Mucosa of descending colon (tissue), 3 donors: Measurements from ENCODE around the gene JAZF1. TPM values are rescaled to one million over a fixed set of nuclear protein-coding genes. Genes with fewer than 3 reads are reported as not detected.

Experiments used
- ATAC-seq: fragments of 200-7000 bp; cut with Tn5 transposase; one replicate; pipeline ENCODE4 v1.9.1; 2020; ENCODE audit warnings: mild to moderate bottlenecking, moderate library complexity
- DNase-seq, 3 donors: peaks; one replicate each; pipeline ENCODE4 v3.0.0-alpha.2; 2020
- H3K36me3 ChIP-seq: fragments of 200-600 bp; one replicate; pipeline ENCODE4 v1.8.0; 2021; ENCODE audit warnings: low read depth, mild to moderate bottlenecking
- H3K4me1 ChIP-seq: fragments of 200-600 bp; one replicate; pipeline ENCODE4 v1.8.0; 2021; ENCODE audit warnings: low read depth, mild to moderate bottlenecking
- H3K4me3 ChIP-seq: fragments of 200-600 bp; one replicate; pipeline ENCODE4 v1.8.0; 2021; ENCODE audit warnings: mild to moderate bottlenecking
- H3K9me3 ChIP-seq: fragments of 200-600 bp; one replicate; pipeline ENCODE4 v1.8.0; 2021; ENCODE audit warnings: mild to moderate bottlenecking
- intact Hi-C, 2 donors: fragments of 100-400 bp; cut with DNase I in 1 of 2; cut with micrococcal nuclease in 1 of 2; formaldehyde crosslinking; loops; one replicate each; pipeline versions ENCODE4 v1.11.0 to v1.11.1; 2022; cut with DNase I, micrococcal nuclease
- total RNA-seq, 3 donors: library from RNA; stranded (reverse); fragmentation: NEBNext Ultra II Directional in 2 of 3; extraction: Animal tissue kit (Norgen Biotek cat#: 25700) in 2 of 3; gene quantifications; one replicate each; pipeline versions ENCODE4 v1.2.1 to v1.2.4, GENCODE V29; 2021 to 2023
- TF ChIP-seq, protein P1 (sequence below): fragments of 200-600 bp; IDR thresholded peaks from one replicate; pipeline ENCODE4 v1.8.0; 2022; ENCODE audit warnings: antibody characterized with exemption, mild to moderate bottlenecking
- donor health status: DM: no; HTN: no; CAD: no; lungs with moderate emphysema.
- donor health status: DM: no; HTN: no; CAD: no.
- donor health status: DM: no; HTN: yes; CAD: no.

The JAZF1 gene
- total RNA-seq, 3 donors from 2014 or later = 4.9 to 68.4 (median 6.4) TPM

DNA sequence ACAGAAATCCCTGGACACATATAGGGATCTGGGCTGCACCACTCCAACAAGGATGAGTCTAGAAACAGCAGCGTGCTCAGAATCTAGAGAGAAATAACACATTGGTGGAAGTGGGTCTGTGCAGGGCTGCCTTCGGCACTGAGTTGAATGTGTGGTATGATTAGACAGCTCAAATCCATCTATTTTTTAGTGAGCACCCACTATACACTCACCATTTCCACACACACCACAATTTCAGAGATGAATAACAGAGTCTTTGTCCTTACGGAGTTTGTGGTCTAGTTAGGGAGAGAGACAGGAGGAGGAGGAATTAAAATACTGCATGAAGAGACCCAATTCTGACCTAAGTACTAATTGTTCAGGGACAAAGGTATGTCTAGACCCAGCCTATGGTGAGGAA is 44.2 kb downstream of the JAZF1 start:
- no peak overlapping the region for H3K4me3 ChIP-seq
- ATAC-seq (no peak), DNase-seq (no peak)
- H3K9me3 ChIP-seq = no peaks in the 10 kb centered on the region
- intact Hi-C loops = no loop called here
- no peaks in the 10 kb centered on the region for H3K36me3 ChIP-seq
- TF ChIP-seq, protein P1, sequence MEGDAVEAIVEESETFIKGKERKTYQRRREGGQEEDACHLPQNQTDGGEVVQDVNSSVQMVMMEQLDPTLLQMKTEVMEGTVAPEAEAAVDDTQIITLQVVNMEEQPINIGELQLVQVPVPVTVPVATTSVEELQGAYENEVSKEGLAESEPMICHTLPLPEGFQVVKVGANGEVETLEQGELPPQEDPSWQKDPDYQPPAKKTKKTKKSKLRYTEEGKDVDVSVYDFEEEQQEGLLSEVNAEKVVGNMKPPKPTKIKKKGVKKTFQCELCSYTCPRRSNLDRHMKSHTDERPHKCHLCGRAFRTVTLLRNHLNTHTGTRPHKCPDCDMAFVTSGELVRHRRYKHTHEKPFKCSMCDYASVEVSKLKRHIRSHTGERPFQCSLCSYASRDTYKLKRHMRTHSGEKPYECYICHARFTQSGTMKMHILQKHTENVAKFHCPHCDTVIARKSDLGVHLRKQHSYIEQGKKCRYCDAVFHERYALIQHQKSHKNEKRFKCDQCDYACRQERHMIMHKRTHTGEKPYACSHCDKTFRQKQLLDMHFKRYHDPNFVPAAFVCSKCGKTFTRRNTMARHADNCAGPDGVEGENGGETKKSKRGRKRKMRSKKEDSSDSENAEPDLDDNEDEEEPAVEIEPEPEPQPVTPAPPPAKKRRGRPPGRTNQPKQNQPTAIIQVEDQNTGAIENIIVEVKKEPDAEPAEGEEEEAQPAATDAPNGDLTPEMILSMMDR = no peak
- H3K4me1 ChIP-seq = no peaks in the 10 kb centered on the region

DNA sequence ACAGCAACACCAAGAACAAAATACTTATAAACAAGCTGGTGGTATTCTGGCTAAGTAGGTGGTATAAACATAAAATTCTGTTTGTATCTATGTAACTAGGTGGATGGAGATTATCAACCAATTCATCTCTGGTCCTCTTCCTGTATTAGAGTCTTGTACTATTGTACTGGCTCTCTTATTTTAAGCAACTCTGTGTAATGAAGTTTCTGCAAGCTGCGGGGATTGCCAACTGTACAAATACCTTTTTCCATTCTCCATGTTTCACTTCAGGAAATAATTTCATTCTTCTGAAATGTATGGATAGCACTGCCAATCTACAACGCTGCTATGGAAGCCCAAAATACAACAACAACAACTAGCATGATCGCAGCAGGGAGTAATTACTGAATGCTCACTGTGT is 44.8 kb downstream of the JAZF1 start:
- intact Hi-C loops = no loop called here
- Histone ChIP-seq H3K4me1 (no peaks in the 10 kb centered on the region), H3K4me3 (no peak overlapping the region), H3K9me3 (no peaks in the 10 kb centered on the region), H3K36me3 (no peaks in the 10 kb centered on the region)
- no peak for ATAC-seq
- no peak for DNase-seq
- TF ChIP-seq, protein P1 = no peak

DNA sequence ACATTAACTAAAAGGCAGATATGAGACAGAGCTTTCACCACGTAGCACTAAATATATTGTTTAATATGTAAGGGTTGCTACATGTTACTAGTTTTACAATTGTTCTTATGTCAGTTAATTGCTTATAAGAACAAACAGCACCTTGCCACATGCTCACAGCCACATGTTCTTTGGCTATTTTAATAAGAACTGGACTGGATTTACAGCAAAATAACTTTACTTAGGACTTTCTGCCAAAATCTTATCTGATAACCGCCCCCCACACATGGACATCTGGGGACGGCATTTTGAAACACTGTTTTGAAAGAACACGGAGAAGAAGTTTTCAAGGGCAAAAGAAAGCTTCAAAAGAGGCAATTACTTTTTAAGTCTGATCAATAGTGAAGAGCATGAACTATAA is 45.3 kb downstream of the JAZF1 start:
- Histone ChIP-seq H3K36me3 (no peaks in the 10 kb centered on the region), H3K9me3 (no peaks in the 10 kb centered on the region), H3K4me3 (no peak overlapping the region), H3K4me1 (no peaks in the 10 kb centered on the region)
- intact Hi-C loops = no loop called here
- TF ChIP-seq, protein P1 = no peak
- DNase-seq = no peak
- ATAC-seq = no peak

DNA sequence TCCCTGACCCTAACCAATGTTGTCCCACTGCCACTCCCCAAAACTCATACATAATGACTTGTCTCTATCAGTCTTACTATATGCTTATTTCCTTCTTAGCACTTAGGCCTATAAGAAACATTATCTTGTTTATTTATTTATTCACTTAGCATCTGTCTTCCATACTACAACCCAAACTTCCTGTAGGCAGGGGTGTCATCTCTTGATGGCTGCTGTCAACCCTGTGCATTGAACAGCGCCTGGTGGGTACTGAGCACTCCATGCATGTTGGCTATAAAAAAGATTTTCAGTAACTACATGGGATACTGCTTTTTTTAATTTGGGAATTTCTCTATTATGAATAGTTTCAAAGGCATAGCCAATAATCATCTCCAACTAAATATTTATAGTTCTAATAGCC is 46.7 kb downstream of the JAZF1 start:
- Histone ChIP-seq H3K4me3 (no peak overlapping the region), H3K36me3 (no peaks in the 10 kb centered on the region), H3K4me1 (no peaks in the 10 kb centered on the region), H3K9me3 (no peaks in the 10 kb centered on the region)
- TF ChIP-seq, protein P1 = no peak
- intact Hi-C loops = no loop called here
- ATAC-seq (no peak), DNase-seq (no peak)

DNA sequence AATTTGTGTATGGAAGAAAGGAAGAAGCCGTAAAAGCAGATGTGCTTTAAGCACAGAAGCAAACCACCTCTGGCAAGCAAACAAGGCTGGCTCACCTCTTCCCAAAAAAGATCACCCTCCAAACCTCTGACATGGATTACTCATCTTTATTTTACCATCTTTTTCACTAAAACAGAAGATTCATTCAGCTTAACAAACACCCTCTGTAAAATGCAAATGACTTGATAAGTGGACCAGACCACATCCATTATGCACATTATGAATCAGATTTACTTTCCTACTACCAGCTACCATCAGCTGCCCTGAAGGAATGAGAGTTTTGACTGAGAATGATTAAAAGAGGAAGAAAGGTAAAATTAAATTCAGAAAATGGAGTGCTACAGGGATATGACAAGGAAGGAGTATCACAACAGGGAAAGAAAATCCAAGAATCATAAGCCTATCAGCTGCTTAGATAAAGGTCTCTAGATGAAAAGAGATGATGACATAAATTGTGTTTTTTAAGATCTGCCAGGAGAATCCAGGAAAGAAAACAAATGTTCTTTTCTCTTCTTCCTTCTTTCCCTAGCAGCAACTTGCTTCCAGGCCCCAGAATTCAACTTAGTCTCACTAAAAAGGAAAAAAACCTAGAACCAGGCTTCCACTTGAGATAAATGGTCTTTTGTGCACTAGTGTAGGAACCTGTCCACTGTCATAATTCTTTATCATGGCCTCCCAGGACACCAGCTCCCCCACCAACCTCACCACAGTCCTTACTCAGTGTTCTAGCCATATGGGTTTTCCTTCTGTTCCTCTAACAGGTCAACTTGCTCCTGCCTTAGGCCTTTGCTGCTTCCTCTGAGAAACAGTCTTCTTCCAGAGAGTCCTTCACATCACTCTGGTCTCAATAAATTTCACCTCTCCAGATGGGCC is 47.4 kb downstream of the JAZF1 start:
- Histone ChIP-seq H3K36me3 (no peaks in the 10 kb centered on the region), H3K4me3 (no peak overlapping the region), H3K9me3 (no peaks in the 10 kb centered on the region), H3K4me1 (no peaks in the 10 kb centered on the region)
- no peak for DNase-seq
- ATAC-seq = no peak
- intact Hi-C loops = no loop called here
- TF ChIP-seq, protein P1 = no peak
